Keratinocyte (primary cell): ENCODE data around the gene RTN4IP1. TPM values are rescaled to one million over a fixed set of nuclear protein-coding genes. Genes with fewer than 3 reads are reported as not detected.

Source experiments
- DNase-seq: peaks from one replicate; pipeline ENCODE4 v3.0.0-alpha.2; 2011; ENCODE audit warnings: low read depth, missing footprints, low spot score
- FAIRE-seq: peaks from 2 replicates; lab custom pipeline; 2011; peaks lifted over from hg19 to GRCh38; lab: Jason Lieb, UNC
- H2AFZ ChIP-seq: 2 replicates; pipeline ENCODE4 v1.6.0; 2012; ENCODE audit warnings: low read length, control low read depth, inconsistent platforms; ENCODE audit not compliant: control insufficient read depth
- H3K27ac ChIP-seq: 2 replicates; pipeline ENCODE4 v1.5.1; 2011; ENCODE audit warnings: low read length; ENCODE audit not compliant: control insufficient read depth, insufficient read depth
- H3K27me3 ChIP-seq: 3 replicates; pipeline ENCODE4 v1.6.0; 2011; ENCODE audit warnings: low read length; ENCODE audit not compliant: control insufficient read depth, insufficient read depth; ENCODE audit errors: extremely low read depth
- H3K36me3 ChIP-seq, 2 experiments: 2 replicates in 1 of 2; 3 replicates in 1 of 2; pipeline ENCODE4 v1.5.1; 2011; ENCODE audit warnings: low read length in 2 of 2, mild to moderate bottlenecking in 1 of 2; ENCODE audit not compliant: control insufficient read depth in 2 of 2, insufficient read depth in 2 of 2; ENCODE audit errors: extremely low read depth in 1 of 2
- H3K4me1 ChIP-seq: 3 replicates; pipeline ENCODE4 v1.5.1; 2011; ENCODE audit warnings: low read length; ENCODE audit not compliant: control insufficient read depth, insufficient read depth; ENCODE audit errors: extremely low read depth
- H3K4me2 ChIP-seq: 3 replicates; pipeline ENCODE4 v1.6.0; 2011; ENCODE audit warnings: low read depth, low read length; ENCODE audit not compliant: control insufficient read depth, insufficient read depth; ENCODE audit errors: extremely low read depth
- H3K4me3 ChIP-seq, 3 experiments: fragments of 200-600 bp in 1 of 3; sonication (generic) in 1 of 3; 2 replicates in 2 of 3; 3 replicates in 1 of 3; pipeline ENCODE4 v1.5.1; 2011 to 2016; ENCODE audit warnings: low read length in 3 of 3, mild to moderate bottlenecking in 3 of 3, control low read depth in 2 of 3, inconsistent platforms in 1 of 3, low read depth in 1 of 3, mixed read lengths in 1 of 3, mixed run types in 1 of 3, moderate library complexity in 1 of 3; ENCODE audit not compliant: control insufficient read depth in 2 of 3, insufficient read depth in 2 of 3; ENCODE audit errors: extremely low read depth in 1 of 3
- H3K79me2 ChIP-seq: 2 replicates; pipeline ENCODE4 v1.6.0; 2012; ENCODE audit warnings: low read length; ENCODE audit not compliant: control insufficient read depth, insufficient read depth
- H3K9ac ChIP-seq: 3 replicates; pipeline ENCODE4 v1.6.0; 2011; ENCODE audit warnings: low read length; ENCODE audit not compliant: control insufficient read depth, insufficient read depth; ENCODE audit errors: extremely low read depth
- H3K9me1 ChIP-seq: 3 replicates; pipeline ENCODE4 v1.6.0; 2011; ENCODE audit warnings: low read length; ENCODE audit not compliant: control insufficient read depth, insufficient read depth; ENCODE audit errors: extremely low read depth
- H3K9me3 ChIP-seq: 2 replicates; pipeline ENCODE4 v1.5.1; 2012; ENCODE audit warnings: low read depth, low read length; ENCODE audit not compliant: control insufficient read depth
- H4K20me1 ChIP-seq: 3 replicates; pipeline ENCODE4 v1.6.0; 2011; ENCODE audit warnings: low read length; ENCODE audit not compliant: control insufficient read depth, insufficient read depth; ENCODE audit errors: extremely low read depth
- CTCF ChIP-seq, 3 experiments: IDR thresholded peaks in 1 of 3; conservative IDR thresholded peaks in 1 of 3; optimal IDR thresholded peaks in 1 of 3; 2 replicates in 2 of 3; 3 replicates in 1 of 3; pipeline versions ENCODE3 to v1.5.1; 2011; ENCODE audit warnings: low read length in 3 of 3, mild to moderate bottlenecking in 3 of 3, moderate library complexity in 2 of 3, control low read depth in 1 of 3, inconsistent platforms in 1 of 3; ENCODE audit not compliant: insufficient read depth in 2 of 3; ENCODE audit errors: extremely low read depth in 1 of 3
- EZH2 ChIP-seq: IDR thresholded peaks from one replicate; pipeline ENCODE4 v1.6.1; 2012; ENCODE audit warnings: inconsistent platforms, mild to moderate bottlenecking, low read length, moderate library complexity
- dilution Hi-C: fragments of 300-500 bp; cut with MboI; formaldehyde crosslinking; loops from one replicate; pipeline ENCODE4 v1.7.0; 2020; ENCODE audit warnings: low sequenced_read_pairs; ENCODE audit not compliant: extremely low pct_ligation_motif_present
- polyA plus RNA-seq, 5 experiments: library from polyadenylated mRNA; depleted of rRNA in 3 of 5; stranded (reverse) in 3 of 5; stranded (forward) in 1 of 5; unstranded in 1 of 5; fragments of >200 nt; gene quantifications; 1 replicate in 1 of 5; 2 replicates in 3 of 5; 3 replicates in 1 of 5; pipeline versions ENCODE4 v1.2.1 to v1.2.3, GENCODE V29; 2011 to 2012; ENCODE audit warnings: missing spikeins in 2 of 5, low read depth in 1 of 5, low replicate concordance in 1 of 5

RTN4IP1 gene
- polyA plus RNA-seq, 1 donor (not counting 4 experiments of a cell fraction or from before 2014, with no cell fraction given), result 8.0 TPM

GRCh38 chr6:106556368-106556960, 72.8 kb downstream of the RTN4IP1 start:
- dilution Hi-C loops, result no loop called here
- H3K9me1 ChIP-seq, result no peaks in the 10 kb centered on the region
- H3K36me3 ChIP-seq, result peaks cover 13 to 34% of the 10 kb centered on the region in 2 experiments
- H2AFZ ChIP-seq, result no peak overlapping the region
- no peaks in the 10 kb centered on the region for H4K20me1 ChIP-seq
- no peaks in the 10 kb centered on the region for H3K9me3 ChIP-seq
- TF ChIP-seq EZH2 (no peak), CTCF (optimal IDR thresholded peaks at IDR 0.05 in 1 of 3, IDR thresholded peaks at IDR 0.05 in 1 of 3, conservative IDR thresholded peaks at IDR 0.05 in 1 of 3; ENCODE audit: extremely low read depth in 1 of 3, insufficient read depth in 2 of 3, low read length in 3 of 3) (peak in 1 of 3 experiments; percentile 14)
- H3K4me2 ChIP-seq, result no peak overlapping the region
- H3K27me3 ChIP-seq, result no peaks in the 10 kb centered on the region
- no peaks in the 10 kb centered on the region for H3K79me2 ChIP-seq
- FAIRE-seq (no peak), DNase-seq (no peak)
- peaks cover 11% of the 10 kb centered on the region for H3K4me1 ChIP-seq
- no peak overlapping the region for H3K27ac ChIP-seq
- H3K4me3 ChIP-seq, result no peak overlapping the region
- no peak overlapping the region for H3K9ac ChIP-seq

- no peak overlapping the region for H3K27ac ChIP-seq
- no peaks in the 10 kb centered on the region for H3K9me3 ChIP-seq
- H3K9me1 ChIP-seq, result no peaks in the 10 kb centered on the region
- H3K4me3 ChIP-seq, result no peak overlapping the region
- dilution Hi-C loops, result no loop called here
- H3K4me1 ChIP-seq, result peaks cover 4% of the 10 kb centered on the region
- no peak for TF ChIP-seq CTCF (optimal IDR thresholded peaks at IDR 0.05 in 1 of 3, IDR thresholded peaks at IDR 0.05 in 1 of 3, conservative IDR thresholded peaks at IDR 0.05 in 1 of 3; ENCODE audit: extremely low read depth in 1 of 3, insufficient read depth in 2 of 3, low read length in 3 of 3)
- no peak for TF ChIP-seq EZH2
- no peak overlapping the region for H3K9ac ChIP-seq
- H3K36me3 ChIP-seq, result peaks cover 15 to 40% of the 10 kb centered on the region in 2 experiments
- no peaks in the 10 kb centered on the region for H3K27me3 ChIP-seq
- H3K4me2 ChIP-seq, result no peak overlapping the region
- peaks cover 5% of the 10 kb centered on the region for H3K79me2 ChIP-seq
- DNase-seq (no peak), FAIRE-seq (no peak)
- H2AFZ ChIP-seq, result no peak overlapping the region
- no peaks in the 10 kb centered on the region for H4K20me1 ChIP-seq
Observed at GRCh38 chr6:106555767-106556166, 73.5 kb downstream of the RTN4IP1 start.
